ENCODE measurements around the gene PTX3. TPM values are rescaled to one million over a fixed set of nuclear protein-coding genes. Genes with fewer than 3 reads are reported as not detected.

PTX3 gene
- polyA plus RNA-seq, 1 donor from 2014 or later = 0.57 TPM

- Histone ChIP-seq H3K27me3 (ENCODE audit: insufficient read depth, low read depth, low read length) (no peaks in the 10 kb centered on the region), H3F3A (ENCODE audit: insufficient read depth, low read length, poor library complexity, severe bottlenecking) (no peaks in the 10 kb centered on the region), H3K79me2 (replicated peaks; ENCODE audit: insufficient read depth, low read length) (no peaks in the 10 kb centered on the region), H3K9me3 (ENCODE audit: low read length) (no peaks in the 10 kb centered on the region), H3K4me2 (ENCODE audit: low read length) (no peak overlapping the region), H4K20me1 (ENCODE audit: insufficient read depth) (no peaks in the 10 kb centered on the region), H3K36me3 (ENCODE audit: insufficient read depth, low read length) (no peaks in the 10 kb centered on the region), H3K27ac (ENCODE audit: low read length) (no peak overlapping the region), H3K4me3 (ENCODE audit: low read length) (no peak overlapping the region), H3K9ac (ENCODE audit: low read length) (no peak overlapping the region), H3K9me2 (ENCODE audit: insufficient read depth, low read length) (no peaks in the 10 kb centered on the region), H2AFZ (ENCODE audit: low read depth, low read length) (no peak overlapping the region)
- TF ChIP-seq REST (IDR thresholded peaks at IDR 0.05; ENCODE audit: borderline replicate concordance) = no peak
- no peak for TF ChIP-seq RAD21 (conservative IDR thresholded peaks at IDR 0.05)
Measured at GRCh38 chr3:157406394-157406793, 30.3 kb upstream of the PTX3 start.

- Histone ChIP-seq H3K4me2 (ENCODE audit: low read length) (no peak overlapping the region), H3K27me3 (ENCODE audit: insufficient read depth, low read depth, low read length) (no peaks in the 10 kb centered on the region), H3K9ac (ENCODE audit: low read length) (no peak overlapping the region)
Measured at GRCh38 chr3:157407769-157408168, 28.9 kb upstream of the PTX3 start.

More at GRCh38 chr3:157407769-157408168, 28.9 kb upstream of the PTX3 start:
- TF ChIP-seq TAF1 (IDR thresholded peaks at IDR 0.05; ENCODE audit: low read depth) (no peak), CTCF (IDR thresholded peaks at IDR 0.05; ENCODE audit: poor library complexity, severe bottlenecking) (no peak), RAD21 (conservative IDR thresholded peaks at IDR 0.05) (no peak), POLR2AphosphoS5 (IDR thresholded peaks at IDR 0.05) (no peak), EZH2 (IDR thresholded peaks at IDR 0.05; ENCODE audit: borderline replicate concordance, insufficient read depth, low read length, poor library complexity, severe bottlenecking) (no peak), SMC3 (conservative IDR thresholded peaks at IDR 0.05; ENCODE audit: poor library complexity) (no peak), EP300 (conservative IDR thresholded peaks at IDR 0.05; ENCODE audit: poor library complexity, severe bottlenecking) (no peak), MXI1 (conservative IDR thresholded peaks at IDR 0.05; ENCODE audit: poor library complexity, severe bottlenecking) (no peak), REST (IDR thresholded peaks at IDR 0.05; ENCODE audit: borderline replicate concordance) (no peak)
- Histone ChIP-seq H2AFZ (ENCODE audit: low read depth, low read length) (no peak overlapping the region), H3K9me3 (ENCODE audit: low read length) (no peaks in the 10 kb centered on the region), H3K36me3 (ENCODE audit: insufficient read depth, low read length) (no peaks in the 10 kb centered on the region), H3K4me3 (ENCODE audit: low read length) (no peak overlapping the region), H3K79me2 (replicated peaks; ENCODE audit: insufficient read depth, low read length) (no peaks in the 10 kb centered on the region), H3K27ac (ENCODE audit: low read length) (no peak overlapping the region), H4K20me1 (ENCODE audit: insufficient read depth) (no peaks in the 10 kb centered on the region), H3F3A (ENCODE audit: insufficient read depth, low read length, poor library complexity, severe bottlenecking) (no peaks in the 10 kb centered on the region), H3K9me2 (ENCODE audit: insufficient read depth, low read length) (no peaks in the 10 kb centered on the region)

All from neural cell (in vitro differentiated cells).